Endodermal cell (in vitro differentiated cells): ENCODE measurements around the gene CEP68. TPM values are rescaled to one million over a fixed set of nuclear protein-coding genes. Genes with fewer than 3 reads are reported as not detected.

Experiments
- DNase-seq: peaks from one replicate; pipeline ENCODE4 v3.0.0-alpha.2; 2017
- H3K27ac ChIP-seq: 2 replicates; pipeline ENCODE4 v1.5.1; 2013; ENCODE audit warnings: mild to moderate bottlenecking, low read depth, low read length, moderate library complexity
- H3K27me3 ChIP-seq: 2 replicates; pipeline ENCODE4 v1.6.1; 2013; ENCODE audit warnings: mild to moderate bottlenecking, low read length, moderate library complexity; ENCODE audit not compliant: insufficient read depth, control insufficient read depth, poor library complexity, severe bottlenecking
- H3K36me3 ChIP-seq: 2 replicates; pipeline ENCODE4 v1.7.0; 2013; ENCODE audit warnings: mild to moderate bottlenecking, low read length, moderate library complexity; ENCODE audit not compliant: control insufficient read depth, insufficient read depth
- H3K4me1 ChIP-seq: one replicate; pipeline ENCODE4 v1.7.0; 2013; ENCODE audit warnings: low read length; ENCODE audit not compliant: control insufficient read depth, insufficient read depth
- H3K4me3 ChIP-seq: 2 replicates; pipeline ENCODE4 v1.5.1; 2013; ENCODE audit warnings: mild to moderate bottlenecking, low read length, moderate library complexity
- H3K9ac ChIP-seq: 2 replicates; pipeline ENCODE4 v1.6.1; 2013; ENCODE audit warnings: mild to moderate bottlenecking, low read length, moderate library complexity; ENCODE audit not compliant: poor library complexity, severe bottlenecking; ENCODE audit errors: extremely low read depth
- H3K9me3 ChIP-seq: 2 replicates; pipeline ENCODE4 v1.6.1; 2013; ENCODE audit warnings: mild to moderate bottlenecking, low read length, moderate library complexity; ENCODE audit not compliant: control insufficient read depth
- H3K27ac Mint-ChIP-seq: 2 replicates; pipeline ENCODE4 v1.8.0; 2020; ENCODE audit warnings: mixed read lengths
- H3K27me3 Mint-ChIP-seq: 2 replicates; pipeline ENCODE4 v1.8.0; 2021; ENCODE audit warnings: mild to moderate bottlenecking, mixed read lengths; ENCODE audit not compliant: insufficient read depth
- H3K36me3 Mint-ChIP-seq: 2 replicates; pipeline ENCODE4 v1.8.0; 2020; ENCODE audit warnings: low read depth, mixed read lengths
- H3K4me1 Mint-ChIP-seq: 2 replicates; pipeline ENCODE4 v1.8.0; 2020; ENCODE audit warnings: mixed read lengths
- H3K4me3 Mint-ChIP-seq: 2 replicates; pipeline ENCODE4 v1.8.0; 2020; ENCODE audit warnings: mild to moderate bottlenecking, moderate library complexity, mixed read lengths
- H3K9me3 Mint-ChIP-seq: 2 replicates; pipeline ENCODE4 v1.8.0; 2020; ENCODE audit warnings: mild to moderate bottlenecking, mixed read lengths
- CTCF ChIP-seq: fragments of 200-600 bp; sonication (generic); conservative IDR thresholded peaks from 2 replicates; pipeline ENCODE4 v1.5.0; 2021; ENCODE audit warnings: antibody characterized with exemption, mild to moderate bottlenecking
- WGBS, 2 experiments: methylation state at CpG; one replicate each; pipeline versions ENCODE4 v1.1.5 to v1.1.7; 2013; ENCODE audit warnings: missing lambda C conversion rate in 2 of 2, mixed read lengths in 1 of 2; ENCODE audit not compliant: insufficient coverage in 1 of 2, insufficient read length in 1 of 2; 5-methylcytosine and 5-hydroxymethylcytosine counted together
- total RNA-seq, 2 donors: library from RNA; stranded (reverse); fragmentation: NEBNext Ultra II Directional in 1 of 2; extraction: Animal tissue kit (Norgen Biotek cat#: 25700) in 1 of 2; gene quantifications; 2 replicates in 1 of 2; 3 replicates in 1 of 2; pipeline ENCODE4 v1.2.1, GENCODE V29; 2021

The CEP68 gene
- total RNA-seq, 2 donors from 2014 or later: 13.7 to 17.7 TPM

GRCh38 chr2:65059071-65059470 lies 2.9 kb downstream of the CEP68 start:
- 98 to 100% methylated on average over 1 of the region's 1 CpG for WGBS, 2 experiments

GRCh38 chr2:65061146-65061909 lies 5.1 kb downstream of the CEP68 start:
- Mint-ChIP-seq H3K4me1 (peaks cover 10% of the 10 kb centered on the region), H3K27me3 (no peaks in the 10 kb centered on the region), H3K27ac (peak overlapping the region; percentile 60), H3K36me3 (peaks cover 7% of the 10 kb centered on the region), H3K9me3 (no peaks in the 10 kb centered on the region), H3K4me3 (no peak overlapping the region)
- H3K4me1 ChIP-seq: no peaks in the 10 kb centered on the region
- H3K4me3 ChIP-seq: no peak overlapping the region
- H3K36me3 ChIP-seq: no peaks in the 10 kb centered on the region
- no peak overlapping the region for H3K27ac ChIP-seq
- WGBS, 2 experiments: 84 to 96% methylated on average over 3 to 7 of the region's 7 CpGs
- no peaks in the 10 kb centered on the region for H3K27me3 ChIP-seq
- no peaks in the 10 kb centered on the region for H3K9me3 ChIP-seq
- no peak for DNase-seq
- no peak overlapping the region for H3K9ac ChIP-seq
- peak; percentile 20 for TF ChIP-seq CTCF

More at GRCh38 chr2:65059071-65059470, 2.9 kb downstream of the CEP68 start:
- no peaks in the 10 kb centered on the region for H3K9me3 ChIP-seq
- H3K9ac ChIP-seq: no peak overlapping the region
- no peaks in the 10 kb centered on the region for H3K27me3 ChIP-seq
- H3K36me3 ChIP-seq: no peaks in the 10 kb centered on the region
- no peak overlapping the region for H3K4me3 ChIP-seq
- no peak overlapping the region for H3K27ac Mint-ChIP-seq
- H3K36me3 Mint-ChIP-seq: peaks cover 7% of the 10 kb centered on the region
- H3K4me3 Mint-ChIP-seq: no peak overlapping the region
- peaks cover 11% of the 10 kb centered on the region for H3K27me3 Mint-ChIP-seq
- TF ChIP-seq CTCF: no peak
- H3K4me1 Mint-ChIP-seq: peaks cover 10% of the 10 kb centered on the region
- no peak overlapping the region for H3K27ac ChIP-seq
- H3K9me3 Mint-ChIP-seq: no peaks in the 10 kb centered on the region
- H3K4me1 ChIP-seq: no peaks in the 10 kb centered on the region
- DNase-seq: no peak

- no peaks in the 10 kb centered on the region for H3K36me3 ChIP-seq
- TF ChIP-seq CTCF: no peak
- H3K36me3 Mint-ChIP-seq: peaks cover 7% of the 10 kb centered on the region
- no peak overlapping the region for H3K27ac ChIP-seq
- no peaks in the 10 kb centered on the region for H3K9me3 ChIP-seq
- no peak overlapping the region for H3K4me3 Mint-ChIP-seq
- no peak overlapping the region for H3K4me3 ChIP-seq
- H3K4me1 Mint-ChIP-seq: peaks cover 9% of the 10 kb centered on the region
- no peak overlapping the region for H3K9ac ChIP-seq
- 96 to 100% methylated on average over 7 to 8 of the region's 8 CpGs for WGBS, 2 experiments
- no peaks in the 10 kb centered on the region for H3K27me3 Mint-ChIP-seq
- H3K9me3 Mint-ChIP-seq: no peaks in the 10 kb centered on the region
- H3K27me3 ChIP-seq: no peaks in the 10 kb centered on the region
- no peaks in the 10 kb centered on the region for H3K4me1 ChIP-seq
- DNase-seq: peak; percentile 31
- H3K27ac Mint-ChIP-seq: no peak overlapping the region
These were observed 5.7 kb downstream of the CEP68 start for GRCh38 chr2:65061910-65062339.
